Calu3 (cell line): Measurements from ENCODE around the gene OAS1. TPM values are rescaled to one million over a fixed set of nuclear protein-coding genes. Genes with fewer than 3 reads are reported as not detected.

Source experiments
- BruUV-seq: library from RNA; stranded (reverse); fragments of 400-500 nt; replicated peaks from 2 replicates; lab custom pipeline; 2021; lab: Mats Ljungman, UMichigan
- CTCF ChIA-PET: fragments of 300-600 bp; sonication (Branson Sonifier 250); formaldehyde crosslinking; loops from one replicate; lab custom pipeline; 2022; ENCODE audit warnings: antibody characterized with exemption; lab: Charles Lee
- DNase-seq: peaks from one replicate; pipeline ENCODE4 v3.0.0; 2022
- H3K27ac Mint-ChIP-seq: one replicate; pipeline ENCODE4 v1.8.0; 2022; ENCODE audit warnings: mixed read lengths; ENCODE audit not compliant: unreplicated experiment
- H3K27me3 Mint-ChIP-seq: one replicate; pipeline ENCODE4 v1.8.0; 2022; ENCODE audit warnings: mixed read lengths; ENCODE audit not compliant: unreplicated experiment
- H3K36me3 Mint-ChIP-seq: one replicate; pipeline ENCODE4 v1.8.0; 2022; ENCODE audit warnings: mild to moderate bottlenecking, moderate library complexity, mixed read lengths; ENCODE audit not compliant: insufficient read depth, unreplicated experiment
- H3K4me1 Mint-ChIP-seq: one replicate; pipeline ENCODE4 v1.8.0; 2022; ENCODE audit warnings: mild to moderate bottlenecking, low read depth, mixed read lengths; ENCODE audit not compliant: unreplicated experiment
- H3K4me3 Mint-ChIP-seq: one replicate; pipeline ENCODE4 v1.8.0; 2022; ENCODE audit warnings: mild to moderate bottlenecking, low read depth, moderate library complexity, mixed read lengths; ENCODE audit not compliant: unreplicated experiment
- H3K9me3 Mint-ChIP-seq: one replicate; pipeline ENCODE4 v1.8.0; 2022; ENCODE audit warnings: low read depth, mixed read lengths; ENCODE audit not compliant: unreplicated experiment
- CTCF ChIP-seq: fragments of 200-600 bp; IDR thresholded peaks from one replicate; pipeline ENCODE4 v1.8.0; 2022; ENCODE audit warnings: antibody characterized with exemption; ENCODE audit not compliant: unreplicated experiment
- intact Hi-C: fragments of 100-400 bp; cut with micrococcal nuclease; formaldehyde crosslinking; loops from one replicate; pipeline ENCODE4 v1.10.0; 2022; ENCODE audit not compliant: unreplicated experiment
- total RNA-seq: library from RNA; stranded (reverse); gene quantifications from 2 replicates; pipeline ENCODE4 v1.2.3, GENCODE V29; 2022

The OAS1 gene
- total RNA-seq, 1 experiment from 2014 or later, result 170 TPM

GRCh38 chr12:112878488-112878887 is 28.3 kb upstream of the OAS1 start:
- no peak for DNase-seq
- no peak for TF ChIP-seq CTCF
- Mint-ChIP-seq H3K9me3 (no peaks in the 10 kb centered on the region), H3K36me3 (no peaks in the 10 kb centered on the region), H3K27me3 (peaks cover 100% of the 10 kb centered on the region), H3K4me3 (no peak overlapping the region), H3K27ac (no peak overlapping the region), H3K4me1 (no peaks in the 10 kb centered on the region)
- intact Hi-C loops, result no loop called here
- BruUV-seq, result no TSS peak
- CTCF ChIA-PET, result interaction anchor here (0.6 kb wide), 1 partner anchor 16 kb away, joined by 3 read pairs; no protein-coding TSS in a partner anchor

GRCh38 chr12:112879191-112879705 is 27.5 kb upstream of the OAS1 start:
- TF ChIP-seq CTCF, result no peak
- no peak for DNase-seq
- Mint-ChIP-seq H3K4me1 (no peaks in the 10 kb centered on the region), H3K9me3 (no peaks in the 10 kb centered on the region), H3K4me3 (no peak overlapping the region), H3K27ac (no peak overlapping the region), H3K27me3 (peaks cover 100% of the 10 kb centered on the region), H3K36me3 (no peaks in the 10 kb centered on the region)
- intact Hi-C loops, result no loop called here
- CTCF ChIA-PET, result no interaction called here
- BruUV-seq, result no TSS peak

GRCh38 chr12:112881602-112882001 is 25.2 kb upstream of the OAS1 start:
- Mint-ChIP-seq H3K27ac (no peak overlapping the region), H3K4me1 (no peaks in the 10 kb centered on the region), H3K9me3 (no peaks in the 10 kb centered on the region), H3K36me3 (no peaks in the 10 kb centered on the region), H3K4me3 (no peak overlapping the region), H3K27me3 (peaks cover 96% of the 10 kb centered on the region)
- no TSS peak for BruUV-seq
- no peak for TF ChIP-seq CTCF
- DNase-seq, result no peak
- intact Hi-C loops, result no loop called here
- CTCF ChIA-PET, result no interaction called here

GRCh38 chr12:112885236-112885635 is 21.5 kb upstream of the OAS1 start:
- Mint-ChIP-seq H3K4me3 (no peak overlapping the region), H3K9me3 (no peaks in the 10 kb centered on the region), H3K27me3 (peaks cover 95% of the 10 kb centered on the region), H3K4me1 (no peaks in the 10 kb centered on the region), H3K36me3 (no peaks in the 10 kb centered on the region), H3K27ac (no peak overlapping the region)
- intact Hi-C loops, result no loop called here
- CTCF ChIA-PET, result no interaction called here
- no peak for DNase-seq
- no peak for TF ChIP-seq CTCF
- BruUV-seq, result no TSS peak
